ENCODE results near the gene PPCDC. TPM values are rescaled to one million over a fixed set of nuclear protein-coding genes. Genes with fewer than 3 reads are reported as not detected.

The PPCDC gene
- total RNA-seq, 6 donors from 2014 or later, result 8.2 to 21.0 (median 12.6) TPM

DNA sequence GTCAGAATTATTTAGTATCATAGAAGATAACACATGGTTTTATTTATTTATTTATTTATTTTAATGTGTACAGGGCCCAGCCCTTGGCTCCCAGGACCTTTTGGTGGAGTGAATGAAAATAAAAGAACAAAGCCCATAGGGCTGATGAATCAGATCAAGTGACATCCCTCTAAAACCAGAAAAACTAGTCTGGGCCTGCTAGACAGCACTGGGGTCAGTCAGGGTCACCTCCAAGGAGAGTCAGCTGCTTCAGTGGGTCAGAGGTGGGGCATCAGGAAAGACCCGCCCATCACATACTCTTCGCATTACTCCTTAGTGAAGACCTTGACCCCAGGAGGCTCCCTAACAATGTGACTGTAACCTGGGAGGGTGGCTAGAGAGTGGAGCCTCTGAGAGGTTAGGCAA lies 12.8 kb downstream of the PPCDC start:
- TF ChIP-seq POLR2A (IDR thresholded peaks at IDR 0.05), result no peak
- no peak for TF ChIP-seq EP300 (IDR thresholded peaks at IDR 0.05)
- no peak for TF ChIP-seq POLR2AphosphoS5 (IDR thresholded peaks at IDR 0.05)
- no peak for TF ChIP-seq CTCF (IDR thresholded peaks at IDR 0.05)
- H3K27me3 ChIP-seq, result no peaks in the 10 kb centered on the region
- H3K4me1 ChIP-seq, result peaks cover 18 to 28% (median 25%) of the 10 kb centered on the region in 4 donors
- DNase-seq (peak in 1 of 2 donors; percentile 54), ATAC-seq (ENCODE audit: low FRiP score in 2 of 2) (peak; percentile 23 to 58)
- peaks cover 0 to 2% (median 0%) of the 10 kb centered on the region in 4 donors for H3K36me3 ChIP-seq
- no peaks in the 10 kb centered on the region for H3K9me3 ChIP-seq
- no peak overlapping the region for H3K4me3 ChIP-seq
- no peak overlapping the region for H3K27ac ChIP-seq
- 68 to 100% methylated on average over 2 of the region's 2 CpGs for WGBS, 2 donors

DNA sequence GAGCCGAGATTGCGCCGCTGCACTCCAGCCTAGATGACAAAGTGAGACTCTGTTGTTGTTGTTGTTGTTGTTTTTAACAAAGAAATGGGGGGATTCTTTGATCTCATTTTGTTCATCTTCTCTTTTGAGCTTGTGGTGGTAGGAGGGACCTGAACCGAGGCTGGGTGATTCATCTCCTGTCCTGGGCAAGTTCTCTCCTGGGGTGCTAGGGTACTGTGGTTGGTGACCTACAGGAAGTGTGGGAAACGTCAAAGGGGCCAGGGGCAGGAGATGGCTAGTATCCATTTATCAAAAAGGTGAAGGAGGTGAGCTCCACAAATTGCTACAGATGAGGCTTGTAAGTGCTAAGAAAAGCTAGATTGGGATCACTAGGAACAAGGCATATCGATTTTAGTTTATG lies 14.3 kb downstream of the PPCDC start:
- DNase-seq (no peak), ATAC-seq (ENCODE audit: low FRiP score in 2 of 2) (no peak)
- WGBS, 2 donors, result 73 to 87% methylated on average over 6 of the region's 6 CpGs
- no peaks in the 10 kb centered on the region for H3K9me3 ChIP-seq
- peaks cover 0 to 2% (median 0%) of the 10 kb centered on the region in 4 donors for H3K36me3 ChIP-seq
- no peak overlapping the region for H3K27ac ChIP-seq
- TF ChIP-seq POLR2A (IDR thresholded peaks at IDR 0.05), result no peak
- TF ChIP-seq CTCF (IDR thresholded peaks at IDR 0.05), result no peak
- no peak for TF ChIP-seq EP300 (IDR thresholded peaks at IDR 0.05)
- no peak for TF ChIP-seq POLR2AphosphoS5 (IDR thresholded peaks at IDR 0.05)
- peaks cover 16 to 26% (median 23%) of the 10 kb centered on the region in 4 donors for H3K4me1 ChIP-seq
- no peaks in the 10 kb centered on the region for H3K27me3 ChIP-seq
- no peak overlapping the region for H3K4me3 ChIP-seq

- peaks cover 22 to 31% (median 27%) of the 10 kb centered on the region in 4 donors for H3K4me1 ChIP-seq
- H3K36me3 ChIP-seq, result peaks cover 0 to 2% (median 0%) of the 10 kb centered on the region in 4 donors
- no peak overlapping the region for H3K4me3 ChIP-seq
- ATAC-seq (ENCODE audit: low FRiP score in 2 of 2) (no peak), DNase-seq (no peak)
- H3K9me3 ChIP-seq, result no peaks in the 10 kb centered on the region
- WGBS, 2 donors, result 82 to 83% methylated on average over 3 of the region's 3 CpGs
- H3K27ac ChIP-seq, result no peak overlapping the region
- TF ChIP-seq EP300 (IDR thresholded peaks at IDR 0.05), result no peak
- no peaks in the 10 kb centered on the region for H3K27me3 ChIP-seq
These were observed 14.8 kb downstream of the PPCDC start for GRCh38 chr15:75038231-75038630.

GRCh38 chr15:75042730-75043508 lies 19.5 kb downstream of the PPCDC start:
- Histone ChIP-seq H3K27ac (peak overlapping the region; percentile 92 to 95 (median 93)), H3K36me3 (no peaks in the 10 kb centered on the region), H3K4me3 (peak overlapping the region in 1 of 4 donors; percentile 20), H3K27me3 (no peaks in the 10 kb centered on the region), H3K9me3 (no peaks in the 10 kb centered on the region), H3K4me1 (peaks cover 60 to 71% (median 66%) of the 10 kb centered on the region in 4 donors)
- ATAC-seq (ENCODE audit: low FRiP score in 2 of 2) (peak; percentile 67 to 85), DNase-seq (peak; percentile 94 to 97)
- TF ChIP-seq EP300 (IDR thresholded peaks at IDR 0.05) (peak in 3 of 4 donors; percentile 7 to 94 (median 91)), POLR2AphosphoS5 (IDR thresholded peaks at IDR 0.05) (peak; percentile 95), CTCF (IDR thresholded peaks at IDR 0.05) (peak; percentile 62 to 95 (median 84)), POLR2A (IDR thresholded peaks at IDR 0.05) (peak in 1 of 4 donors; percentile 40)
- WGBS, 2 donors, result 20 to 31% methylated on average over 5 to 11 of the region's 12 CpGs

- Histone ChIP-seq H3K36me3 (peaks cover 0 to 3% (median 0%) of the 10 kb centered on the region in 4 donors), H3K4me1 (peaks cover 67 to 79% (median 72%) of the 10 kb centered on the region in 4 donors), H3K27me3 (no peaks in the 10 kb centered on the region), H3K4me3 (peak overlapping the region in 2 of 4 donors; percentile 15 to 20), H3K9me3 (no peaks in the 10 kb centered on the region), H3K27ac (peak overlapping the region; percentile 92 to 95 (median 93))
- TF ChIP-seq CTCF (IDR thresholded peaks at IDR 0.05) (peak; percentile 32 to 82 (median 66)), POLR2A (IDR thresholded peaks at IDR 0.05) (peak in 2 of 4 donors; percentile 9 to 16), POLR2AphosphoS5 (IDR thresholded peaks at IDR 0.05) (peak; percentile 92 to 96), EP300 (IDR thresholded peaks at IDR 0.05) (peak; percentile 40 to 92 (median 75))
- WGBS, 2 donors, result 0 to 18% methylated on average over 1 to 19 of the region's 20 CpGs
- ATAC-seq (ENCODE audit: low FRiP score in 2 of 2), result peak; percentile 91 to 92
- DNase-seq, result peak; percentile 88 to 99
These were observed 20.3 kb downstream of the PPCDC start for GRCh38 chr15:75043509-75044257.

Measured in upper lobe of left lung (tissue), 6 donors.